ENCODE data around the gene SLC35G6.

The SLC35G6 gene

GRCh38 chr17:7508145-7508544, 26.9 kb downstream of the SLC35G6 start:
- no peak for DNase-seq

DNA sequence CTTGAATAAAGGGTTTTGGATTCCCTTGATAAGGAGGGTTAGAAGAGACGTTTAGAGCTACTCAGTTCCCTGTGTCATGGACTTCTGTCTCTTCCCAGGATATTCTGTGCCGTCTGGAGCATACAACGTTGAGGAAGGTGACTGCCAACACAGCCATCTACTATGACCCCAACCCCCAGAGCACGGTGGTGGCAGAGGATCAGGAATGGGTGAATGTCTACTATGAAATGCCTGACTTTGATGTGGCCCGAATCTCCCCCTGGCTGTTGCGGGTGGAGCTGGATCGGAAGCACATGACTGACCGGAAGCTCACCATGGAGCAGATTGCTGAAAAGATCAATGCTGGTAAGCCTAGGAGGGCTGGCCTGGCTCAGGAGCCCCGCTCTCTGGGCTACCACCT, 27.6 kb downstream of the SLC35G6 start:
- no peak for DNase-seq

GRCh38 chr17:7509937-7510336, 28.7 kb downstream of the SLC35G6 start:
- no peak for DNase-seq

DNA sequence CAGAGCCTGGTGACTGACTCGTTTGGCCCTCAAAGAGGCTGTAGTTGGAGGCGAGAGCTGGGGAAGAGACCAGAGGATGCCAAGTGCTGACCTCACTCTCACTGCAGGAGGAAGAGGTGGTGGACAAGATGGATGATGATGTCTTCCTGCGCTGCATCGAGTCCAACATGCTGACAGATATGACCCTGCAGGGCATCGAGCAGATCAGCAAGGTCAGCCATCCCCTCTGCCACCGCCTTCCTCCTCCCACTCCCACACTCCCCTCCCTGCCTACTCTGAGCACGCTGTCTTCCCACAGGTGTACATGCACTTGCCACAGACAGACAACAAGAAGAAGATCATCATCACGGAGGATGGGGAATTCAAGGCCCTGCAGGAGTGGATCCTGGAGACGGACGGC, 29.9 kb downstream of the SLC35G6 start:
- DNase-seq, result no peak

DNA sequence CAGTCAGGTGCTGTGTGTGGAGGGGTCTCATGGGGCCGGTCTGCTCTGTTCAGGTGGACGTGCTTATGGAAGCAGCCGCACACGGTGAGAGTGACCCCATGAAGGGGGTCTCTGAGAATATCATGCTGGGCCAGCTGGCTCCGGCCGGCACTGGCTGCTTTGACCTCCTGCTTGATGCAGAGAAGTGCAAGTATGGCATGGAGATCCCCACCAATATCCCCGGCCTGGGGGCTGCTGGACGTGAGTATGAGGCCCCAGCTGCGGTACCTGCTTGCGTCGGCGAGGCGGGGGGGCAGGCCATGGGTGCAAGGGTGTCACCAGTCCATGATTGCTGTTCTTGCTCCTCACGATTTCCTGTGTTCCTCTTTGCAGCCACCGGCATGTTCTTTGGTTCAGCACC, 30.9 kb downstream of the SLC35G6 start:
- DNase-seq, result no peak

DNA sequence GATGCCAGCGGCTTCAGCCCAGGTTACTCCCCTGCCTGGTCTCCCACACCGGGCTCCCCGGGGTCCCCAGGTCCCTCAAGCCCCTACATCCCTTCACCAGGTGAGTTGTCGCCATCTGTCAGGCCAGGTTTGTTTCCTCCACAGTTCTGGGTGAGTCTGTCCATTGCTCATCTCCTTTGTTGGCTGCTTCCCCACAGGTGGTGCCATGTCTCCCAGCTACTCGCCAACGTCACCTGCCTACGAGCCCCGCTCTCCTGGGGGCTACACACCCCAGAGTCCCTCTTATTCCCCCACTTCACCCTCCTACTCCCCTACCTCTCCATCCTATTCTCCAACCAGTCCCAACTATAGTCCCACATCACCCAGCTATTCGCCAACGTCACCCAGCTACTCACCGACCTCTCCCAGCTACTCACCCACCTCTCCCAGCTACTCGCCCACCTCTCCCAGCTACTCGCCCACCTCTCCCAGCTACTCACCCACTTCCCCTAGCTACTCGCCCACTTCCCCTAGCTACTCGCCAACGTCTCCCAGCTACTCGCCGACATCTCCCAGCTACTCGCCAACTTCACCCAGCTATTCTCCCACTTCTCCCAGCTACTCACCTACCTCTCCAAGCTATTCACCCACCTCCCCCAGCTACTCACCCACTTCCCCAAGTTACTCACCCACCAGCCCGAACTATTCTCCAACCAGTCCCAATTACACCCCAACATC, 31.7 kb downstream of the SLC35G6 start:
- DNase-seq, result no peak

DNA sequence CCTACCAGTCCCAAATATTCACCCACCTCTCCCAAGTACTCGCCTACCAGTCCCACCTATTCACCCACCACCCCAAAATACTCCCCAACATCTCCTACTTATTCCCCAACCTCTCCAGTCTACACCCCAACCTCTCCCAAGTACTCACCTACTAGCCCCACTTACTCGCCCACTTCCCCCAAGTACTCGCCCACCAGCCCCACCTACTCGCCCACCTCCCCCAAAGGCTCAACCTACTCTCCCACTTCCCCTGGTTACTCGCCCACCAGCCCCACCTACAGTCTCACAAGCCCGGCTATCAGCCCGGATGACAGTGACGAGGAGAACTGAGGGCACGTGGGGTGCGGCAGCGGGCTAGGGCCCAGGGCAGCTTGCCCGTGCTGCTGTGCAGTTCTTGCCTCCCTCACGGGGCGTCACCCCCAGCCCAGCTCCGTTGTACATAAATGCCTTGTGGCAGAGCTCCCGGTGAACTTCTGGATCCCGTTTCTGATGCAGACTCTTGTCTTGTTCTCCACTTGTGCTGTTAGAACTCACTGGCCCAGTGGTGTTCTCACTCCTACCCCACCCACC, 32.7 kb downstream of the SLC35G6 start:
- no peak for DNase-seq

GRCh38 chr17:7515911-7516610, 34.8 kb downstream of the SLC35G6 start:
- DNase-seq, result no peak

DNA sequence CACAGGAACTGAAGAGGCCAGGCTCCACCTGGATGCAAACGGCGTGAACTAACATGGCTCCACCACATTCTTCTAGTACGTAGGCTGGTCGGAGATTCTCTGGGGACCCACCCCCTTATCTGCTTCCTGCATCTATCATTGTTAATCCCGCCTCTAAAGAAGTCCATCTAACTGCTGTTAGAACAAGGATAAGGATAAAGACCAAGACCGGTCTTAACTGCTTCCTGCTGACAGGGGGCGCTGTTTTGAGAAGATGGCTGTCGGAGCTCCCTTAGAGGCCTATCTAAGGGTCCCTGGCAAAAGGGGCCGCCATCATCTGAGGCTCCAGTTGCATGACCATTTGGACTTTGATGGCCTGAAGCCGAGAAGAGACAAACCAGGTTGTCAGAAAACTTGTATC, 41.8 kb downstream of the SLC35G6 start:
- DNase-seq, result peak; percentile 50

- no peak for DNase-seq
Measured at GRCh38 chr17:7528842-7529241, 47.6 kb downstream of the SLC35G6 start.

GRCh38 chr17:7530023-7530900, 49.0 kb downstream of the SLC35G6 start:
- DNase-seq, result no peak
